ENCODE results near the gene NOL12.
"Not testable (repeated sequence)": the region's sequence is repeated elsewhere in the genome, so short reads cannot be mapped to it uniquely, and the experiment has no call there.

Gene NOL12

DNA sequence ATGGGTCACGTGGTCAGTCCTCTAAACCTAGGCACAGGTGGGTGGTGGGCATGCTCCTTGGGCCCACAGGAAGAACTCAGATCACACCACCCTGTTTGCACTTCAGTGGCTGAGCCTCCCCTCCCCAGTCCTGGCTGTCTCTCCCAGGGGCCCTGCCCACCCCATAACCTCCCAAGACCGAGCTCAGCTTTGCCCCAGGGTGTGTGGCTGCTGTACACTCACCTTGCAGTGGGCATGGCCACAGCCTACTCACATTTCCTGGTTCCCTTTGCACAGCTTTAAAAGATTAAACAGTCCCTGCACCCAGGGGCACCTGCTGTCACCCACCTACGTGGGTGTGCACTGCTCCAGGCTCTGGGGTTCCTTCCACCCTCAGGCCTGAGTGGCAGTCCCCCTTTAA is 24.5 kb downstream of the NOL12 start:
- TF ChIP-seq EZH2 (IDR thresholded peaks at IDR 0.05) (no peak), POLR2AphosphoS5 (IDR thresholded peaks at IDR 0.05; ENCODE audit: borderline replicate concordance, low read depth, low read length) (no peak), FOXP2 (optimal IDR thresholded peaks at IDR 0.05; ENCODE audit: control extremely low read depth, extremely low read length, insufficient read depth) (no peak)
- Histone ChIP-seq H3K27ac (no peak overlapping the region), H3K9ac (ENCODE audit: insufficient read length) (no peak overlapping the region), H3K4me3 (no peak overlapping the region), H3K36me3 (ENCODE audit: insufficient read depth, low read length) (no peaks in the 10 kb centered on the region), H3K9me3 (ENCODE audit: low read depth, low read length) (no peaks in the 10 kb centered on the region)
- no peak for DNase-seq (ENCODE audit: low read depth, low spot score)

DNA sequence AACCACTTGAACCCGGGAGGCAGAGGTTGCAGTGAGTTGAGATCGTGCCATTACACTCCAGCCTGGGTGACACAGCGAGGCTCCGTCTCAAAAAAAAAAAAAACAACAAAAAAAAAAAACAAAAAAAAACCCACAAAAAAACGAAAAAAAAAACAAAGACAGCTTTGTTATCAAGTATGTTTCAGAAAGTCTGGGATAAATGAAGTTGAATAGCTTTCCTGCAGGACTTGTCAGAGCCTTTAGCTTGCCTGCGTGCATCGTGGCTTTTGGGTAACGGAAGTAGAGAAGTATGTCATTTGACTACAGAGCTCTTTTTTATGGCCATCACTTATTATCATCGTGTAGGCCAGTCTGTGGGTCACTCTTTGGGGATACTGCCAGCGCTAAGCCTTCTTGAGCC is 25.3 kb downstream of the NOL12 start:
- TF ChIP-seq EZH2 (IDR thresholded peaks at IDR 0.05) (no peak), FOXP2 (optimal IDR thresholded peaks at IDR 0.05; ENCODE audit: control extremely low read depth, extremely low read length, insufficient read depth) (no peak), POLR2AphosphoS5 (IDR thresholded peaks at IDR 0.05; ENCODE audit: borderline replicate concordance, low read depth, low read length) (no peak)
- no peak for DNase-seq (ENCODE audit: low read depth, low spot score)
- no peak overlapping the region for H3K9ac ChIP-seq (ENCODE audit: insufficient read length)

GRCh38 chr22:37713761-37714160 is 27.6 kb downstream of the NOL12 start:
- Histone ChIP-seq H3K27ac (no peak overlapping the region), H3K9ac (ENCODE audit: insufficient read length) (no peak overlapping the region), H3K36me3 (ENCODE audit: insufficient read depth, low read length) (no peaks in the 10 kb centered on the region), H3K9me3 (ENCODE audit: low read depth, low read length) (no peaks in the 10 kb centered on the region), H3K4me3 (no peak overlapping the region)
- no peak for DNase-seq (ENCODE audit: low read depth, low spot score)
- TF ChIP-seq EZH2 (IDR thresholded peaks at IDR 0.05) (no peak), POLR2AphosphoS5 (IDR thresholded peaks at IDR 0.05; ENCODE audit: borderline replicate concordance, low read depth, low read length) (no peak), FOXP2 (optimal IDR thresholded peaks at IDR 0.05; ENCODE audit: control extremely low read depth, extremely low read length, insufficient read depth) (no peak)

More for the DNA sequence above, 25.3 kb downstream of the NOL12 start:
- H3K4me3 ChIP-seq = no peak overlapping the region
- no peaks in the 10 kb centered on the region for H3K9me3 ChIP-seq (ENCODE audit: low read depth, low read length)
- no peaks in the 10 kb centered on the region for H3K36me3 ChIP-seq (ENCODE audit: insufficient read depth, low read length)
- H3K27ac ChIP-seq = no peak overlapping the region

- Histone ChIP-seq H3K4me3 (no peak overlapping the region), H3K27ac (no peak overlapping the region), H3K36me3 (ENCODE audit: insufficient read depth, low read length) (no peaks in the 10 kb centered on the region), H3K9me3 (ENCODE audit: low read depth, low read length) (no peaks in the 10 kb centered on the region), H3K9ac (ENCODE audit: insufficient read length) (no peak overlapping the region)
- no peak for DNase-seq (ENCODE audit: low read depth, low spot score)
- no peak for TF ChIP-seq FOXP2 (optimal IDR thresholded peaks at IDR 0.05; ENCODE audit: control extremely low read depth, extremely low read length, insufficient read depth)
- TF ChIP-seq POLR2AphosphoS5 (IDR thresholded peaks at IDR 0.05; ENCODE audit: borderline replicate concordance, low read depth, low read length) = no peak
- no peak for TF ChIP-seq EZH2 (IDR thresholded peaks at IDR 0.05)
These were observed 28.5 kb downstream of the NOL12 start for GRCh38 chr22:37714634-37715033.

GRCh38 chr22:37715760-37716159 is 29.6 kb downstream of the NOL12 start:
- H3K36me3 ChIP-seq (ENCODE audit: insufficient read depth, low read length) = no peaks in the 10 kb centered on the region
- no peak overlapping the region for H3K4me3 ChIP-seq
- no peak overlapping the region for H3K9ac ChIP-seq (ENCODE audit: insufficient read length)
- no peaks in the 10 kb centered on the region for H3K9me3 ChIP-seq (ENCODE audit: low read depth, low read length)
- H3K27ac ChIP-seq = no peak overlapping the region
- DNase-seq (ENCODE audit: low read depth, low spot score) = no peak
- TF ChIP-seq POLR2AphosphoS5 (IDR thresholded peaks at IDR 0.05; ENCODE audit: borderline replicate concordance, low read depth, low read length) (no peak), EZH2 (IDR thresholded peaks at IDR 0.05) (no peak), FOXP2 (optimal IDR thresholded peaks at IDR 0.05; ENCODE audit: control extremely low read depth, extremely low read length, insufficient read depth) (no peak)

DNA sequence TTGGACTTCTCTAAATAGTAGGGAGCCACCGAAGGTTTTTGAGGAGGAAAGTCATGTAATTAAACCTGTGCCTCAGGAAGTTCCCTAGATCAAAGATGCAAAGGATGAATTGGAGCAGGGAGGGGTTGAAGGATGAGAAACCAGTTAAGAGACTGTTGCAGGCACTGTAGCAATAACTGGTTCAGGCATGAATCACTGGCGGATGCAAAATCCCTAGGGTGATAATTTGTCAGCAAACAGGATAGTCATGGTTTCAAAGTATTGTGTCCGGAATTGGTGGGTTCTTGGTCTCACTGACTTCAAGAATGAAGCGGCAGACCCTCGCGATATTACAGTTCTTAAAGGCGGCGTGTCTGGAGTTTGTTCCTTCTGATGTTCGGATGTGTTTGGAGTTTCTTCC is 30.6 kb downstream of the NOL12 start:
- TF ChIP-seq EZH2 (IDR thresholded peaks at IDR 0.05) (no peak), POLR2AphosphoS5 (IDR thresholded peaks at IDR 0.05; ENCODE audit: borderline replicate concordance, low read depth, low read length) (no peak)
- Histone ChIP-seq H3K9me3 (ENCODE audit: low read depth, low read length) (no peaks in the 10 kb centered on the region), H3K4me3 (no peak overlapping the region), H3K9ac (ENCODE audit: insufficient read length) (no peak overlapping the region), H3K27ac (no peak overlapping the region), H3K36me3 (ENCODE audit: insufficient read depth, low read length) (no peaks in the 10 kb centered on the region)
- DNase-seq (ENCODE audit: low read depth, low spot score) = no peak

- H3K27ac ChIP-seq; DNase-seq (ENCODE audit: low read depth, low spot score); H3K9ac ChIP-seq (ENCODE audit: insufficient read length); H3K4me3 ChIP-seq; H3K36me3 ChIP-seq (ENCODE audit: insufficient read depth, low read length); H3K9me3 ChIP-seq (ENCODE audit: low read depth, low read length): not testable (repeated sequence)
These were observed 31.1 kb downstream of the NOL12 start for GRCh38 chr22:37717235-37717634.

- DNase-seq (ENCODE audit: low read depth, low spot score); H3K9me3 ChIP-seq (ENCODE audit: low read depth, low read length); H3K36me3 ChIP-seq (ENCODE audit: insufficient read depth, low read length); H3K27ac ChIP-seq; H3K4me3 ChIP-seq; H3K9ac ChIP-seq (ENCODE audit: insufficient read length): not testable (repeated sequence)
These were observed 31.7 kb downstream of the NOL12 start for GRCh38 chr22:37717746-37718305.

GRCh38 chr22:37725551-37726240 is 39.6 kb downstream of the NOL12 start:
- no peak for DNase-seq (ENCODE audit: low read depth, low spot score)
- Histone ChIP-seq H3K9me3 (ENCODE audit: low read depth, low read length) (no peaks in the 10 kb centered on the region), H3K27ac (no peak overlapping the region), H3K4me3 (no peak overlapping the region), H3K9ac (ENCODE audit: insufficient read length) (no peak overlapping the region), H3K36me3 (ENCODE audit: insufficient read depth, low read length) (no peaks in the 10 kb centered on the region)
- no peak for TF ChIP-seq EZH2 (IDR thresholded peaks at IDR 0.05)
- no peak for TF ChIP-seq FOXP2 (optimal IDR thresholded peaks at IDR 0.05; ENCODE audit: control extremely low read depth, extremely low read length, insufficient read depth)
- TF ChIP-seq POLR2AphosphoS5 (IDR thresholded peaks at IDR 0.05; ENCODE audit: borderline replicate concordance, low read depth, low read length) = no peak
